COR-L47 (cell line): Measurements from ENCODE around the gene RPGR.

Source experiments
- DNase-seq: peaks from one replicate; lab custom pipeline; 2025; lab: John Stamatoyannopoulos, UW

RPGR gene, protein sequence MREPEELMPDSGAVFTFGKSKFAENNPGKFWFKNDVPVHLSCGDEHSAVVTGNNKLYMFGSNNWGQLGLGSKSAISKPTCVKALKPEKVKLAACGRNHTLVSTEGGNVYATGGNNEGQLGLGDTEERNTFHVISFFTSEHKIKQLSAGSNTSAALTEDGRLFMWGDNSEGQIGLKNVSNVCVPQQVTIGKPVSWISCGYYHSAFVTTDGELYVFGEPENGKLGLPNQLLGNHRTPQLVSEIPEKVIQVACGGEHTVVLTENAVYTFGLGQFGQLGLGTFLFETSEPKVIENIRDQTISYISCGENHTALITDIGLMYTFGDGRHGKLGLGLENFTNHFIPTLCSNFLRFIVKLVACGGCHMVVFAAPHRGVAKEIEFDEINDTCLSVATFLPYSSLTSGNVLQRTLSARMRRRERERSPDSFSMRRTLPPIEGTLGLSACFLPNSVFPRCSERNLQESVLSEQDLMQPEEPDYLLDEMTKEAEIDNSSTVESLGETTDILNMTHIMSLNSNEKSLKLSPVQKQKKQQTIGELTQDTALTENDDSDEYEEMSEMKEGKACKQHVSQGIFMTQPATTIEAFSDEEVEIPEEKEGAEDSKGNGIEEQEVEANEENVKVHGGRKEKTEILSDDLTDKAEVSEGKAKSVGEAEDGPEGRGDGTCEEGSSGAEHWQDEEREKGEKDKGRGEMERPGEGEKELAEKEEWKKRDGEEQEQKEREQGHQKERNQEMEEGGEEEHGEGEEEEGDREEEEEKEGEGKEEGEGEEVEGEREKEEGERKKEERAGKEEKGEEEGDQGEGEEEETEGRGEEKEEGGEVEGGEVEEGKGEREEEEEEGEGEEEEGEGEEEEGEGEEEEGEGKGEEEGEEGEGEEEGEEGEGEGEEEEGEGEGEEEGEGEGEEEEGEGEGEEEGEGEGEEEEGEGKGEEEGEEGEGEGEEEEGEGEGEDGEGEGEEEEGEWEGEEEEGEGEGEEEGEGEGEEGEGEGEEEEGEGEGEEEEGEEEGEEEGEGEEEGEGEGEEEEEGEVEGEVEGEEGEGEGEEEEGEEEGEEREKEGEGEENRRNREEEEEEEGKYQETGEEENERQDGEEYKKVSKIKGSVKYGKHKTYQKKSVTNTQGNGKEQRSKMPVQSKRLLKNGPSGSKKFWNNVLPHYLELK

DNA sequence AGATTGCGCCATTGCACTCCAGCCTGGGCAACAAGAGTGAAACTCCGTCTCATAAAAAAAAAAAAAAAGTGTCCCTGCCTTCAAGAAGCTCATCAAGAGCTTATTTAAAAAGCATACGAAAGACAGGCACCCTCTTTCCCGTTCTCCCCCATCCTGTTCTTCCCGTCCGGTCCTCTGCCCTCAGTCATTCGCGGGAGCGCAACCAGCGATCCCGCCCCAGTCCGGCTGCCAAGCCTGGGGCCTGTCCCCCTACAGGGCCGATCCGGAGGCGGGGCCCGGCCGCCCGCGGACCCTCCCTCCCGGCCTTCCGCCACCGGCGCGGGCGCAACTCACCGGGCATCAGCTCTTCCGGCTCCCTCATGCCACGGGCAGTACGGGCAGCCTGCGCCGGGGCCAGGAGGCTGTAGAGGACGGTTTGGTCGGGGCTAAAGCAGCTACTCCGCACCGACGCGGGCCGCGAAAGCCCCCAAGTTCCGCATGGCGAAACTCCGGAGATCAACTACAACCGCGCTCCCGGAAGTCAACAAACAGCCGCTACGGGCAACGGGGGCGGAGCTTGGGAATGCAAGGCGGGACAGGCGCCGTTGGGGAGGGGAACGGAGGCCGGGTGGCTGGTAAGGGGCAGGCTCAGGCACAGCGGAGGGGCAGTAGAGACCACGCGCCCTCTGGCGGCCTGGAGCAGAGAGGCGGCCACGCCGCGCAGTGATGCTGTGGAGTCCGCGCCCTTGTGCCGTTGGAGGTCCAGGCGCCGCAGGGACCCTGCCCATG, at the start of gene RPGR:
RPGR (minus strand) TSS at position 503 of the 768 bp plus-strand sequence; CDS start at position 361, 142 bp downstream.
- peak; percentile 84 for DNase-seq

DNA sequence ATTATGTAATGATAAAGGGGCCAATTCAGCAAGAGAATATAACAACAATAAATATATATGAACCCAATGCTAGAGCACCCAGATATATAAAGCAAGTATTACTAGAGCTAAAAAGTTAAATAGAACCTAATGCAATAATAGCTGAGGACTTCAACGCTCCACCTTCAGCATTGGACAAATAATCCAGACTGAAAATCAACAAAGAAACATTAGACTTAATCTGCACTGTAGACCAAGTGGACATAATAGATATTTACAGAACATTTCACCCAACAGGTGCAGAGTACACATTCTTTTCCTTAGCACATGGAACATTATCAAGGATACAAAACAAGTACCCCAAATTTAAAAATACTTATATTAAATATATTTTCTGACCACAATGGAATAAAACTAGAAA, 49.4 kb upstream of the RPGR start:
- DNase-seq, result no peak

DNA sequence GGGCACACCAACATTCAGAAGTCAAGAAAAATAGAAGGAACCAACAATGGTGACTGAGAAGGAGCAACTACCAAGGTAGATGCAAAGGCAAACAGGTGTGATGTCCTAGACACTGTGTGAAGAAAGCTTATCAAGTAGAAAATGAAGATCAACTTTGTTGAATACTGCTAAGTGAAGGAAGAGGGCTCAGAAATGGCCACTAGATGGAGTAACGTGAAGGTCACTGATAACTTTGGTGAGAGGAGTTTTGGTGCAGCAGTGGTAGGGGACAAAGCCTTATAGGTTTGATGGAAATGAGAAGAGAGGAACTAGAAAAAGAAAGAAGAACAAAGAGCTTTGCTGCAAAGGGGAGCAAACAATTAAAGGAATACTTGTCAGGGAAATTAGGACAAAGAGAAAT, 48.6 kb upstream of the RPGR start:
- no peak for DNase-seq

DNA sequence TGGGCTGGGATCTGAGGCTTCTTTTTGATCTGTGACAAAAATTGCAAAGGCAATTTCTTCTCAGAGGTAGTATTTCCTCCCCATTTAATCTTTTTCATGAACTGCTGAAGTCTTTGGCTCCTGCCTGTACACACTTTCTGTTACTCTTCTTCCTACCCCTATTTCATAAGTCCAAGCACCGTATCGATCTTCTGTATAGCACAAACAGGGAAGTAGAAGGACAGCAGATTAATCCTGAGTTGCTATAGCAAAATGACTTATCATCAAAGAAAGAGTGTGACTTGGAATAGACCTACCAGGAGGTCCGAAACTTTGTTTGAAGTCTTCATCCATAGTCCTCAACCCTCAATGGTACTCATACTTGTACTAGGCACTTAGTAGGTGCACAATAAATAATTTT, 47.1 kb upstream of the RPGR start:
- DNase-seq, result no peak

DNA sequence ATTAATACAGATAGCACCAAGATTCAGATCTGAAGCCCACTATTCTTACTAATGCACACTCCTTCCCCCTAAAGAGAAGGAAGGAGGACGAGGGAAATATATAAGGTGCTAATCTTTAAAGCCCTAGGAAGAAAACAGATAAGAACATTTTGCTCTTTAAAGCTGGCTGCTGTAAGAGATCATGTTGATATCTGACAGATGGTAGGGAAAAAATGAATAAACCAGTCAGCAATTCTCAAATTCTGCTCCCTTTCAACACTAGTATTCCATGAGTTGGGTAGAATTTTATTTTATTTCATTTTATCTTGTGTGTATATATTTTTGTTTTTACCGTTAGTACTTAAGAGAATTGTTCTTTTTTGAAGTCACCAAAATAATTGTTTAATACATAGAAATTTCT, 44.3 kb upstream of the RPGR start:
- no peak for DNase-seq

DNA sequence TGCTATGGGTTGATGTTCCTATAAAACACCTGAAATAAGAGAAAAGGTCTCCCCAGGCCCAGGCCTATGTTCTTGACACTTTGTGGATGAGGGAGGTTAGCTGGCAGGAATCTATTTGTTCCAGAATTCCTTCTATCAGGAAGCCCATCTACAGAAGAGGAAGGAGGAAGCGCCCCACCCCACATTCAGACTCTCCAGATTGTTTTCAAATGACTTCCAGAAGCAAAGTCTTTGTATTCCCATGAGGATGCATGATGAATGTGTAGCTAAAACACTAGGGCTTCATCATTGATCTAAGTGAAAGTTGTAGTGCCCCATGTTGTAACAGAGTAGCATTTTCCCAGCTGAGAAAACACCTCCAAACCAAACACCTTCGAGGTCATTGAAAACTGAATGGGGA, 41.5 kb upstream of the RPGR start:
- no peak for DNase-seq

DNA sequence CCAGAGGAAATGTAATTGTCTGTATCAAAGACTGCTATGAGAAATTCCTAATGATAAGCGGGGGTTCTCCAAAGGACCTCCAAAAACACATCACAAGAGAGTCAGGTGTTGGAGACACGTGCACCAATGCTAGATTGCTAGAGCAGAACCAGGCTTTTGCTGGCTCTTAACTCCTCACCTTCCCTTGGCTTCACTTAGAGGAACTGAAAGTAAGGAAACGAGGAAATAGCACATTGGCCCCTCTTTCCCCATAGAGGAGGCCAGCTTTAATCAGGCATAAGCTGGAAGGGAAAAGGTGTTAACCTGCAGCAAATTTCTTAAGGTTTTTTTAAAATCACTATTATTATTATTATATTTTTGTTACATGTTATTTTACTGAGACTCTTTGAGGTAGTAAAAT, 38.6 kb upstream of the RPGR start:
- no peak for DNase-seq

DNA sequence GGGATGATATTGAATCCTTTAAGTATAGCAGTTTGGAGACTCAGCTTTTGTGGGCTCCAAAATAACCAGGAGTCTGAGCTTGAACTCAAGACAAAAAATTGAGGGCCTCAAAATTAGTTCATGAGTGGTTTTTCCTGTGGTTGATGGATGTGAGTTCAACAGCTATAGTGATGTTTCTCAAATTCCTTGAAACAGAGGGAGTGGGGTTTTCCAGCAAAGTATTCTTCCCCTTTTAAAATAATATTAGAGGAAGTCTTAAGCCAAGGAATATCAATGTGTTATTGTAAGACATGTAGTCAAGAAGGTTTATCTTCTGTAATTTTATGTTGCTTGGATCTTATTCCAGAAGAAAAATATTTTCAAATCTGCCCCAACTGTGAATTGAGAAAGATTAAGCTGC, 35.7 kb upstream of the RPGR start:
- no peak for DNase-seq

DNA sequence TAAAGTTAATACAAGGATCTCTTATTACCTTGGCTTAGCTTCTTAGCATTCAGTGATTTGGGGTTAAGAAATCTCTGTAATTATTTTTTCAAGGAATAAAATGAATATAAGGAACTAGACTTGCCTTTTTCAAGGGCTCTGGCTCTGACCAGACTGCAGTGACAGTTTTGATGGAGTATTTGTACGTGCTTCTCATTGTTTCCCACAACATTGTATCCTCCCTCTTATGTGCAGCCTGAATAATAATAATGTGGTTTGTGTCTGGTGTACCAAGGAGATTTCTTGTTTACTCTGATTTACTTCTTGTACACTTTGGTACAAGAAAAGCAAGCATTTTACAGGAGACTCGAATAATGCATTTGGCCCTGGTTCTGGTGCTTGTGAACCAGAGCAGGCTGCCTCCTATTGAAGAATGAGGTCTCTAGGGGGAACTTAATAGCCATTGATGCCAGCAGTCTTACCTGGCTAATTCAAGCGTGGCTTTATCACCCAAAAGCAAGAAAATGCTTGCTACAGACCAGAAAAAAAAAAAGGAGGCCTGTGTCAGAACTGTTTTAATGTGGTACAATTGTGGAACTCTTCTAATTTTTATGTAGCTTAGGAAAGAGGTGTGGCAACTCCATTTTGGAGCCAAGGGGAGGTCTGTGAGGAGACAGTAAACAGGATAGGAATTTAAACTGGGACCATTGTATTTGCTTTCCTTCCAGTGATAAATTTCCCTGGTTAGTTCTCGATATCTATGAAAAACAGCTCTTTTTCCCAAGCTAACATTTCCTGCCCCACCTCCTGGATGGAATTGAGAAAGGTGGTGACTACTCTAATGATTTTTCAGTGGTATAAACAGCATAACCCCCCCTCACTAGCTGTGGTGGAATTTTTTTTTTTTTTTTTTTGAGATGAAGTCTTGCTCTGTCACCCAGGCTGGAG, 30.7 kb upstream of the RPGR start:
- no peak for DNase-seq

DNA sequence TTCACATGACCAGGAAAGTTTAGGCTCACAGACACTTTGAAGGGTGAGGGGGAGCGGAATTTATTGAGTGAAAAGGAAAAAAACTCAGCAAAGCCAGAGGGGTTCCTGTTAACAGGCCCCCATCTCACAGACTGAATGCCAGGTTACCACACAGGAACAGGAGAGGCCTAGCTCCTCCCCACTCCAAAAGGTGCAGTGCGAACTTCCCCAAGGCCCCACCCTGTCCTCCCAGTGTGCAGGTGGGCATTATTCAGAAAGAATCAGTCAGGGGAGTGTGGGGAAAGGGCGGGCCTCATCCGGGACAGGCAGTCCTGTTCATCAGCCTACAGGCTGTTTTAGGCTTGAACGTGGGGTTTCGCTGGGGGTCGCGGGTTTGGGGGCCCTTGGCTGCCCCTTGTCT, 29.1 kb upstream of the RPGR start:
- DNase-seq, result no peak

DNA sequence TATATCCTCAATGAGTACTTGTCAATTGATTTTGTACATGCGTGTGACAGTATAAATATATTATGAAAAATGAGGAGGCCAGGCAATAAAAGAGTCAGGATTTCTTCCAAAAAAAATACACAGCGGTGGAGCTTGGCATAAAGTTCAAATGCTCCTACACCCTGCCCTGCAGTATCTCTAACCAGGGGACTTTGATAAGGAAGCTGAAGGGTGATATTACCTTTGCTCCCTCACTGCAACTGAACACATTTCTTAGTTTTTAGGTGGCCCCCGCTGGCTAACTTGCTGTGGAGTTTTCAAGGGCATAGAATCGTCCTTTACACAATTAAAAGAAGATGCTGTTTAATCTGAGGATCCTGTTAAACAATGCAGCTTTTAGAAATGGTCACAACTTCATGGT, 25.1 kb upstream of the RPGR start, which contains the start of gene OTC:
OTC (plus strand) TSS at position 243 of the 400 bp plus-strand sequence; CDS start at position 336, 93 bp downstream.
- DNase-seq, result no peak

DNA sequence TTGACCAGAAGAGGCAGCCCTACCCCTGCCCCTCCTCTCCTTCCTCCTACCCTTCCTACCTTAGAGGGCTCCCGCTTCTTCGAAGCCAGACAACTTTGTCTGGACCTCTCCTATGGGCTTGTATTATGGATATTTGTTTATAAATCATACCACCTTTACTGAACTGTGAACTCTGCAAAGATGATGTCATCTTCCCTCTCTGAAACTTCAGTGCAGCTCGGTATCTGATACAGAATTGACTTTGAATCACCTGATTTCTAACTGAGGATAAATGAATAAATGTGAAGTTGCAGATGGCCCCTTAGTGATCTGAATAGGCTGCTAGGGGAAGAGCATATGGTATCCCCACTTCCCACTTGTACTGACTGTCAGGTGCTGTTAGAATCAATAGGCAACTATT, 24.0 kb upstream of the RPGR start:
- DNase-seq, result no peak

DNA sequence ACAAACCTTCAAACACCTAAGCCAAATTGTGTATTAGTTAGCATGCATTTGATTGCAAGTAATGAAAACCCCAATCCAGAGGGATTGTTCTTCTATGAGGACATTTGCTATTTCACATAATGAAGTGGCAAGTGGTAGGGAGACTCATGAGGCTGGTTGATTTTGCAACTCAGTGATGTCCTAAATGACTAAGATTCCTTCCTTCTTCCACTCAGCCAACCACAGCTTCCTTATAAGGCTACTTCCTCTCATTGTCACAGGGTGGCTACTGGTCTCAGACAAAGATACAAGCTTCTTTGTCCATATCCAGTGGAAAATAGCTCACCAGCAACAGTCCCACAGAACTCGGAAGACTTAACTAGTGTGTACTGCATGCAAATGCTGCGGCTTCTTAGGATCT, 19.8 kb upstream of the RPGR start:
- no peak for DNase-seq

DNA sequence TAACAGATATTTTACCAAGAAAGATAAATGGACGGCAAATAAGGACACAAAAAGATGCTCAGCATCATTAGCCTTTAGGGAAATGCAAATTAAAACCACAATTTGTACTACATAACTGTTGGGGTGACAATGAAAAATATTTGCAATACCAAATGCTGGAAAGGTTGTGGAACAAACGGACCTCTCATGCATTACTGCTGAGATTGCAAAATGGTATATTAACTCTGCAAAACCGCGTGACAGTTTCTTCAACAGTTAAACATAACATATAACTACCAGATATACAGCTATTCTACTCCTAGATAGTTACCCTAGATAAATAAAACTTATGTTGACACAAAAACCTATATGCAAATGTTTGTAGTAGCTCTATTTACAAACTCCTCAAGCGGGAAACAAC, 18.8 kb upstream of the RPGR start:
- DNase-seq, result no peak

DNA sequence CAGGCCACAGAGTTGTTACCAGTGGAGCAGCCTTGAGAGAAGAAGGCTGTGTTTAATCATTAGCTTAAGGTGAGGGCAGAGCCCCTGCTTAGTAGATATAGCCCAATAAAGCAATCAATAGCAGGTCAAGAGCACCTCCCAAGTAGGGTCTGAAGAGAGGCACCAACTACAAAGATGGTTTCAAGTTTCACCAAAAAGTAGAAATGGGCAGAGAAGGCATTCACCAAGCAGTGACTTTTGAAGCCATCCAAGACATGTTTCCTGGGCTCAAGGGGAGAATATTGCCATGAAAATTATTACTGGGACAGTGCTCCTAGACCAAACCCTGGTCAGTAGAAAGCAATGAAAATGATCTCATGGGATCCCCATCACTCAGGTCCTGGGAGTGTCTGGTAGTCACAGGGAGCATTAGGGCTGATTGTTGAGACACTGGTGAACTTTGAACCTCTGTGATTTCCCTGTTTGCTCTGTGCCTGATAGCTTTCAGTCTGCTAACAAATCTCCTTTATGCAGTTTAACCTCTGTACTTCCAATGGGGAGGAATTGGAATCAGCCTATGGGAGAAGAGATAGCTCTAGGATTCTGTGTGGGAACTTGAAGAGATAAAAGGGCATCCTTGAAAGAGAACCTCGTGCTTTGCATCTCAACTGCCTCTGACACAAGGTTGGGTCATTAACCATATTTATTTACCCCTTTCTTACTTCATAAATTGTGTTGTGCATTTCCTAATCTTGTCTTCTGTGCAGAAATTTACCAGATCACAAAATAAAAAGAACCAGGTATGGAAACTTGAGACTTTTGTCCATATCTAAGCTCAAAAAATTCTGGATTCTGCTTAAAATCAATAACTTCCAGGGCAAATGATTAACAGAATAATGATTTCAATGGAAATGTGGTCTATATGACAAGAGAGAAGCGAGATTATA, 15.8 kb upstream of the RPGR start:
- DNase-seq, result no peak

DNA sequence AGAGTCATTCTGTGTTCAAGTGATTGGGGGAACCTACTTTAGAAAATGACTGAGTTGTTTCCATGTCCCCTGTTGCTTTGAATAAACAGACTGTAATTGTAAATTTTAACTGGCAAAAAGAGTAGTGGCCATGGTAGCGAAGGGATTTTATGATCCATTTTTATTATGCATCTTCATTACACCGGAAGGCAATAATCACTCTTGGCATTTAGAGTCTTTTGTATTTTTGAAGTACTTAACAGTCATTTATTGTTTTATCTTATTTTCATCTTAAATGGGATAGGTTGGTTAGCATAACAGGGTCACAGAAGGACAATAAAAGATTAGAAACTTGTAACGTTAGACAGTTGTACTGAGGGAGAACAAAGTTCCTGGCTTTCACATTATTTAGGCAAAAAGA, 14.1 kb upstream of the RPGR start:
- DNase-seq, result no peak

DNA sequence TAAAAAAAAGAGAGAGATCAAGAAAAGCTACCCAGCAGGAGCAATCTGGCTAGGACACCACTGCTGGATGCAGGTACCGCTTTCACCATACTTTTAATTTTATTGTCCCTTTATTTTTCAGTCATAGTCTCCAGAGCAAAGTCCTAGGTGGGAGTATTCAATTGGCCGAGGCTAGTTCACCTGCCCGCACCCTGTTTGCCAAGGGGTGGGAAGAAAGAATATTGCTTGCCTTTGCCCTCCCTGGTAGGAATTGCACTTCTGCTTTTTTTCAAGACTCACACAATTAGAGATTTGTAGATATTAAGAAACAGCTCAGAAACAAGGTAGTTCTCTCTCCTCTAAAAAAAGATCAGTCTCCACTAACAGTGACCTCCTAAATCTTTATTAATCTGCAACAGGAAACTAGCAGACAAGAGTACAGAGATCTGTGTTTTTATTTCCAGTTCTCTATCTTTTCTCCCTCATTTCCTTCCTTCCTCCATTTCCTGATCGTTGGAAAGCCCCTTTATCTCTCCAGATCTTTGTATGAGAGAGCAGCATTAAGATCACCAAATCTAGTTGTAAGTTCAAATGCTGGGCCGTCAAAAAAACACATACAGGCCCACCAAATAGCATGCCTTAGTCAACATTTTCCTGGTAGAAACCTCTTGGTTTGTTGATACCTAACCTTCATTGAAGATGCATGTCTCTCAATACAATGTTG, 9.4 kb upstream of the RPGR start:
- DNase-seq, result no peak

DNA sequence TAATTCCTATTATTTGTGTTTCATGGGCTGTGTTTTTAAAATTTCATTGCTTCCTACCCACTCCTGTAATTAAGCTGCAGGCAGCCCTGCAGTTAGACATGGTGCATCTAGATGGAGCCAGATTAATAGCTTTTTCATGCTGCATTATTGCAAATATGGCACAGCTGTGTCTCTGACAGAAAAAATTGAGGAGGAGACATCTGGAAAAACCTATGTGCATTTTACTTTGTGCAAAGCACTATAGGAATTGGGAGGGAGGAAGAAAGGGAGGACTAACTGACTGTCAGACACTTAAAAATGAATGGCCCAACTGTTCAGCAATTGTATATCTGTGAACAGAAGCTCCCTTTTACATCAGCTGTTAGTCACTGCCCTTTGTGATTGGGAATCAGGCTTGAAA, 8.1 kb upstream of the RPGR start:
- no peak for DNase-seq

DNA sequence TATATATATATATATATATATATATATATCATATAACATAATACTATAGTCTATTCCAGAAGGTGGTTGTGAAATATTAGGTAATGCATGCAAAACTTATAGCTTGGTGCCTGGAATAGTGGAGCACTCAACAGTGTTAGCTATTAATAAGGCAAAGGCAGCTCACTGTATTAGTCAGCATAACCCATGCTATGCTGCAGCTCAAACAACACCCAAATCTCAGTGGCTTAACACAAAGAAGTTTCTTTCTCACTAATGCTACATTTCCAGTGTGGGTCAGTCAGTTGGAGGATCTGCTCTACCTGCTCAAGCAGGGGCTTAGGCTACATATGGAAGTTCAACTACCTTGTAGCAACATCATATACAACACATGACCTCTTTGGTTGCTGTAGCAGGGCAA, 5.2 kb upstream of the RPGR start:
- DNase-seq, result no peak
